NCI-H2029 (cell line): ENCODE results near the gene PNPLA7.
A peak's percentile ranks its signal among the peaks of the same experiment; 100 is the strongest.

ENCODE experiments used
- DNase-seq: peaks from one replicate; lab custom pipeline; 2025; lab: John Stamatoyannopoulos, UW

Gene PNPLA7

GRCh38 chr9:137494550-137495351, 55.5 kb downstream of the PNPLA7 start:
- DNase-seq = peak; percentile 31

DNA sequence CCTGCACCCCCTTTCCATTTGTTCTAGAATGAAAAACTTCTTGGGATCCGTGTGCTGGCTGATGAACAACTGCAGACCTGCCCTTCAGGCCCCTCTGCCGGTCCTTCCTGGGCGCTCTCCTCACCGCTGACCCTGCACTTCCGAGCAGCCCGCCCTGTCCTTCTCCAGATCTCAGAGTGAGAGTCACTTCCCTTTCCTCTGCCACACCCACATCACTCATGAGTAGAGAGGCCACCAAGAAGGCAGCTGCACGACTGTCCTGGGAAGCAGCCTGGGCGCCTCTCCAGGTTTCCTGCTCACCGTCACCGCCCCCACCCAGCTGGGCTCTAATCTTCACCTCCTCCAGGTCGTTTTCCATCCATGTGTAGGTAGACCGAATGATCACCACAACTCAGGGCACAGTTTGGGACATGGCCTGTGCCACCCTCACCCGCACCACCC, 56.1 kb downstream of the PNPLA7 start:
- no peak for DNase-seq

DNA sequence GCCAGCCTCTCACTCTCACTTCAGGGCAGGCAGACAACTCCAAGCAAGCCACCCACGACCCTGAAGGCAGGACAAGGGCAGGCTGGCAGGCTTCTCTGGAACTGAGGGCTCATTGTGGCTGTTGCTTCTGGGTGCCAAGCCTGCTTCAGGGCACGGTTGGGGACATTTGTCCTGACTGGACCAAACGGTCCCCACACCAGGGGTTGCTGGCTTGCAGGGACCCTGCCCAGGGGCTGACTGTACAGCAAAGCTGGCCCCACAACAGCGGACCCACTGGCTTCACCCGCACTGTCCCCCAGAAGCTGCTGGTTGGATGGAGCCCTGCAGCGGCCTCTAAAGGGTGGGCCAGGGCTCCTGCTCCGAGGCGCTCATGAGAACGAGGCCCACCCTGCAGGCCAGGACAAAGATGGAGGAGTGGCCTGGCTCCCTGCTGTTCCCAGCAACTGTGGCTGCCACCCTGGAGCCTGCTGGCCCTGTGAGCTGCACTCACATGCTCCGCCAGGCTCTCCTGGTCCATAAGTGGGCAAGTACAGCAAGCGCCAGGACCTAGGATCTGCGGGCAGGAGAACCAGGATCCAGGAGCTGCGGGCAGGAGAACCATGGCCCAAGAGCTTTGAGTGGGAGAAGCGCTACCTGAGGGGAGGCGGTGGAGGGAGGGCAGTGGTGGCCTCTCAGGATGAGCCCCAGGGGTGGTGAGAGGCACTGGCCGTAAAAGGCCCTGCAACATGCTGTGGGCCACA, 56.7 kb downstream of the PNPLA7 start:
- no peak for DNase-seq

- DNase-seq = no peak
Observed at GRCh38 chr9:137492464-137493363, 57.5 kb downstream of the PNPLA7 start.

- no peak for DNase-seq
Observed at GRCh38 chr9:137491735-137492432, 58.3 kb downstream of the PNPLA7 start.

GRCh38 chr9:137490532-137491186, 59.5 kb downstream of the PNPLA7 start:
- DNase-seq = no peak

DNA sequence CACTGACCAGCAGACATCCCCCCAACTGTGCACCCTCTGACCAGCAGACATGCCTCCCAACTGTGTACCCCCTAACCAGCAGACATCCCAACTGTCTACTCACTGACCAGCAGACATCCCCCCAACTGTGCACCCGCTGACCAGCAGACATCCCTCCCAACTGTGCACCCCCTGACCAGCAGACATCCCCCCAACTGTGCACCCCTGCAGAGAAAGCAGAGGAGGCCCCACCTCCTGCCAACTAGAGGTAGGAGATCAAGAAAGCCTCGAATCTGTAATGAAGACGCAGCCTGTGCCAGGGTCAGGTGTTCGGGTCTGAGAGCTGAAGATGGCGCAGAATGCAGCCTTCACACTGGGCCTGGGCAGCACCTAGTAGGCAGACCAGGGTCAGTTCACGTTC, 61.3 kb downstream of the PNPLA7 start:
- no peak for DNase-seq

GRCh38 chr9:137488327-137488653, 61.9 kb downstream of the PNPLA7 start:
- peak; percentile 86 for DNase-seq

DNA sequence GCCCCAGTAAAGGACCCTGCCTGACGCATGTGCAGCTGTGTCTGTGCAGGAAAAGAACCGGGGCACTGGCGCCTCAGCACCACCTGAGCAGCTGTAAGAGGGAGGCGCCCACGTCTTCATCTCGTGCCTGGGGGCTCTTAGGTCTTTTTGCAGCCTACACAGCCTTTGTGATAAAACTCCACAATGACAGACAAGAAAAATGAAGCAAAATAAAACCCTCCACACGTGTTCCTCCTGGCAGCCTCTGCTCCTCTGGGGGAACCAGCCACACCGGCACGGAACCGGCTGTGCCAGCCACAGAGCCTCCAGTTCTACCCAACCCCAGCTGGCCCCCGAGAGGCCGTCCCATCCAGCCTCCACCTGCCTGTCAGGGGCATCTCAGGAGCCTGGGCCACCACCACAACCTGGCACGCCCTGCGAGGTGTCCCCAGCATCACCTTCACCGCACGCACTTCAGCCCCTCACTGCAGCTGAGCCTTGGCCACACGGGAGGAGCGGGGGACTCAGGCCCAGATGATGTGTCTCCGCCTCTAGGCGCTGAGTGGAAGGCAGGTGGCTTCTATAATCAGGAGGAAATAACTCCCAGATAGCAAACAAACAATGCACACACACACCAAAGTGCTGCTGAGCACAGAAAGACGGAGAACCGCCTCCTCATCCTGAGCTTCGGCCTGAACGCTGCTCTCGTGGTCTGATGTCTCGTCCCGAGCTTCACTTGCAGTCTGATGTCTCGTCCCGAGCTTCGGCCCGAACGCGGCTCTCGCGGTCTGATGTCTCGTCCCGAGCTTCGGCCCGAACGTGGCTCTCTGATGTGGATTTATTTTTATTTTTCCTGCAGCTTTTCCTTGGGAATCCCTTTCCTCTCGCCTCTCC, 62.5 kb downstream of the PNPLA7 start:
- peak; percentile 80 for DNase-seq

DNA sequence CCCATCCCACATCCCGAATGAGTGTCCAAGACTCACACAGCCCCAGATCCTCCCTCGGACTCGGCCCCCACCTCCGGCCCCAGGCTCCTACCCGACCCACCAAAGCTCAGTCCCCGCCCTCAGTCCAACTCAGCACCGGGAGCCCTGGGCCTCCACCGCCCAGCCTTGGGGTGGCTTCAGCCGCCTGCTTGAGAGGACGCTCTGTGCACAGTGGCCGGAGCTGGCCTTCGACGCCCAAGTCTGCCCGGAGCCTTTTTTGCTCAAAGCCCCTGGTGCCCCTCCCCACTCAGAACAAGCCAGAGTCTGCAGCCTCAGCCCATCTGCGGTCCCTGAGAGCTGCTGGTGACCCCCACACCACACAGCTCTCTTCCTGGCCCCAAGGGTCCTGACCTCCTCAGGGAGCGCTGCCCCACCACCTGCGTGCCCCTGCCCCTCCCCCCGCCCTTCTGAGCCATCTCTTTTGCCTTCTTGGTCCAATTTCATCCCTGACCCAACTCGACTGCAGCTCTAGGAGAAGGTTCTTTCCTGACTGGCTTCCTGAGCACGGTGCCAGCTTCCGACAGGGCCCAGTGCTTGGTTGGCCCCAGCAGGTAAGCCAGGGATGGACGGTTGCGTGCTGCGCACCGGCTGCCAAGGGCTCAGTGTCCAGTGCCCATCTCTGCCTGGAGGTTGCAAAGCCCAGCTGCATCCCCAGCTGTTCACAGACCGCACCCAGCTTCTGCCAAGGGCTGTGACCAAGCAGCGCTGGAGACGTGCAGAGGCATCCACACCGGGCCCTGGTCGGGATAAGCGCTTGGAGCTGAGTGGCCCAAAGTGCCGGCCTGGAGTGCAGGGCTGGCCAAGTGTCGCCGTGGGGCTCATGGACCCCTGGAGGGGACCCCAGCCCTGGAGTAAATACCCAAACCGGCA, 63.4 kb downstream of the PNPLA7 start:
- no peak for DNase-seq

- DNase-seq = no peak
Observed at GRCh38 chr9:137486141-137486490, 64.1 kb downstream of the PNPLA7 start.

GRCh38 chr9:137485343-137486140, 64.7 kb downstream of the PNPLA7 start:
- DNase-seq = peak; percentile 73

DNA sequence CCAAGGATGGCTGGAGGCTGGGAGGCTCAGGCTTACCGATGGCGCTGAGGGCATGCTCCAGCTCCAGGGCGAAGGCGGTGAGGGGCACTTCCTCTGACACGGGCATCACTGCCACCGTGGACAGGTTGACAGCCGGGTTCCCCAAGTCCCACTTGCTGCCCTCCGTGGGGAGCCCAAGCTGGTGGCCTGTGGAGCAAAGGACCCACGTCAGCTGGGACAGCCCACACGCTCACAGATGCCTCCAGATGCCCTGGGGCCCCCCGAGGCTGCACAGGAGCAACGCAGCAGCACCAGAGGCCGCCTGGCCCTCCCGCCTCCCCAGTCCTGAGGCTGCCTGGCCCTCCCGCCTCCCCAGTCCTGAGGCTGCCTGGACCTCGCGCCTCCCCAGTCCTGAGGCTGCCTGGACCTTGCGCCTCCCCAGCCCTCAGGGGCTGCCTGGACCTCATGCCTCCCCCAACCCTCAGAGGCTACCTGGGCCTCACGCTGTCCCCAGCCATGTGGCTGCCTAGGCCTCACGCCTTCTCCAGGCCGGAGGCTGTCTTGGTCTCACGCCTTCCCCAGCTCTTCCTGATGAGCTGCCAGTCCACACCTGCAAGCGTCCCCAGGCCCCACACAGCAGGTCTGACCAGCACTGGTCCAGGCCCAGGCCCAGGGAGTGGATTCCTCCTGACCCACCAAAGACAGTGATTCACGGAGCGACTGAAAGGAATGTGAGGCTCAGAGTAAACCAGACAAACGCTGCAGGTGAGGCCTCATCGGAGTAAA, 65.5 kb downstream of the PNPLA7 start:
- DNase-seq = no peak

- peak; percentile 62 for DNase-seq
Observed at GRCh38 chr9:137482094-137482781, 68.0 kb downstream of the PNPLA7 start.

DNA sequence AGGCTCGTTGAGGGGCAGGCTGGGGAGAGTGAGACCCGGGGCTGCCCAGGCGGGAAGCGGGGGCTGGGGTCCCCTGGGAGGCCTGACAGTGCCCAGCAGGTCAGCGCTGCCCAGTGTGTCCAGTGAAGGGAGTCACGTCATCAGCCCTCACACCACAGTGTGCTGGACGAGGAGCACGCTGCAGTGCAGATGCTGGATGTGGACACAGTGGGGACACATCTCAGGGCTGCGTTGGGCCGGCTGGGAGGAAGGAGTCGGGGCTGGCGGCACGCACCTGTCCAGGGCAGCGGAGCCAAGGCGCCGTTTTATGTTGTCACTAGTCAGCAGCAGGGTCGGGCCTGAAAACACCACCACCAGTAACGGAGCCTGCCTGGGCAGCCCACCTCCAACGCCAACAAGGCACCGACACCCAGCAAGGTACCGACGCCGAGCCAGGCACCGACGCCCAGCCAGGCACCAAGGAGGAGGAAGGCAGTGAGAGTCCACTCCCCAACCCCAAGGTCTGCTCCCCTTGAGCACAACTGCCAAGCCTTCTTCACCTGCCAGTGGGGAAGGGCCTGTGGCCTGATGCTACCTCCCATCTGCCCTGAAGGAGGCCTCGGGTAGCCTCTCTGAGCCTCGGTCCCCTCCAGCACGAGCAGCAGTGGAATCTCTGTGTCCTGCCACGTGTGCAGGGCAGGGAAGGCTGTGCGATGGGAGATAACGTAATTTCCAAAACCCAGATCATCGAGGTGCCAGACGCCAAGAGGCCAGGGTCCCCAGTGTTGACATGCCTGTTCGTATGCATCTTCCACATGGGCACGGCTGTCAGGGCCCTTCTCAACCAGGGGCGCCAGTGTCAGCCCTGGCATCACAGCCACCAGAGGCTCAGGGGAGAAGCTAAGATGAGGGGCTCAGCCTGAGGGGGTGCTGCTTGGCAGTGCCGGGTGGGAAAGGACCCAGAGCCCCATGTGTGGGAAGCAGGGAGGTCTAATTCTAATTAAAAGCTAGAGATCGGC, 69.2 kb downstream of the PNPLA7 start:
- DNase-seq = no peak
